Measurements from ENCODE around the gene PEPD. TPM values are rescaled to one million over a fixed set of nuclear protein-coding genes. Genes with fewer than 3 reads are reported as not detected.

The PEPD gene
- total RNA-seq, 2 experiments from 2014 or later: 29.3 to 30.6 TPM

DNA sequence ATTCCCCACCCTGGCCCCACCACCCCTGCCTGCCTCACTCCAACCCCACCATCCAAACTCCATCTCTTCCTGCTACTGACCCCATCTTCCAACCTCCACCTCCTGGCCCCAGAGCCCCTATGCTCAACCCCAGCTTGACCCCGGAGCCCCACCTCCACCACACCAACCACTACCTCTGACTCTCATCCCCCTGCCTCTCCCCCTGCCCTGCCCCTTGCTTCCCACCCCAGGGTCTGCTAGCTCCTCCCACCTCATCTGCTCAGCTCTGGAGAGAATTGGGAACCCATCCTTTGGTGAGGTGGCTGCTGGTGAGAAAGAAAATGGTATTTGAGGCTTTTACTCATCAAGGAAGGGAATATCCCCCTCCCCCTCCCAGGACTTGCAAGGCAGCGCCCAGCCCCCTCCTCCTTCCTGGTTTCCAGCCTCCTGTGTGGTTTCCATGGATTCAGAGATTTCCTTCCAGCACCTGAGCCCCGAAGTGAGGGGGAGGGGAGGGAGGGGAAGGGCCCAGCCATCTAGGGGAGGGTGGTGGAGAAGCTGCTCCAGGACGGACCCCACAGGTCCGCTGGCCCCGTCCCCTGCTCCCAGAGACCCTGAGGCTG, 11.4 kb upstream of the PEPD start:
- ChIA-PET CTCF (no interaction called here), POLR2A (no interaction called here)
- no peaks in the 10 kb centered on the region for H3K9me3 Mint-ChIP-seq
- H3K4me1 Mint-ChIP-seq (ENCODE audit: low read depth): no peaks in the 10 kb centered on the region
- peaks cover 12% of the 10 kb centered on the region for H3K27me3 Mint-ChIP-seq
- no peaks in the 10 kb centered on the region for H3K36me3 Mint-ChIP-seq
- intact Hi-C loops (cut with micrococcal nuclease): no loop called here
- no peak overlapping the region for H3K27ac Mint-ChIP-seq
- no peak overlapping the region for H3K4me3 Mint-ChIP-seq
- DNase-seq: no peak

DNA sequence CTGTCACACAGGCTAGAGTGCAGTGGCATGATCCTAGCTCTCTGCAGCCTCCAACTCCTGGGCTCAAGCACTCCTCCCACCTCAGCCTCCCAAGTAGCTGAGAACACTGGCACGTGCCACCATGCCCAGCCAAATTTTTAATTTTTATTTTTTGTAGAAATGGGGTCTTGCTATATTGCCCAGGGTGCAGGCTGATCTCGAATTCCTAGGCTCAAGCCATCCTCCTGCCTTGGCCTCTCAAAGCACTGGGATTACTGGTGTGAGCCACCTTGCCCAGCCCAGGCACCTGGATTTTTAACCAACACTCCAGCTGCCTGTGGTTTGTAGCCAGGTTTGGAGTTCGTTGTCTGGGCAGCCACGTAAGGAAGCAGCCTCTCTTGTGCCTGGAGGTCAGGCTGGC, 9.3 kb upstream of the PEPD start:
- no peaks in the 10 kb centered on the region for H3K4me1 Mint-ChIP-seq (ENCODE audit: low read depth)
- POLR2A ChIA-PET: interaction anchor here (0.6 kb wide), 1 partner anchor 499 kb away, joined by 3 read pairs; no protein-coding TSS in a partner anchor
- H3K27ac Mint-ChIP-seq: no peak overlapping the region
- H3K27me3 Mint-ChIP-seq: peaks cover 11% of the 10 kb centered on the region
- no peak for DNase-seq
- intact Hi-C loops (cut with micrococcal nuclease): no loop called here
- H3K36me3 Mint-ChIP-seq: no peaks in the 10 kb centered on the region
- H3K4me3 Mint-ChIP-seq: no peak overlapping the region
- H3K9me3 Mint-ChIP-seq: no peaks in the 10 kb centered on the region
- CTCF ChIA-PET: no interaction called here

DNA sequence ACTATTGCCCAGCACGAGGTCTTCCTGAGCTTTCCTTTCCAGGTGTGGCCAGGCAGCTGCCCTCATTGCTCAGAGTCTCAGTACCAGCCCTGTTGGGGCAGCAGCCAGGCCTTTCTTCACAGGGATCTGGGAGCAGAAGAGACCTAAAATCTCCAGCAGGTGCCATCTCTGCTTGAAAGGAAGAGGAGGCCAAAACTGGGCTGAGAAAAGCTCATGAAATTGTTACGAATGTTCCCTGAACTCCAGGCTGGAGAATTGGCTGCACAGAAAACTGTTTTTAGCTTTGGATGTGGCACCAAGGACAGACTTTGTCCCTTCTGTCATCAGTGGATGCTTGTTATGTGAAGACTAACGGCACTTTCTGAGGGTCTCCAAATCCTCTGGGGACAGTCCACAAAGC, 8.7 kb upstream of the PEPD start:
- no peak overlapping the region for H3K27ac Mint-ChIP-seq
- H3K4me3 Mint-ChIP-seq: no peak overlapping the region
- ChIA-PET CTCF (no interaction called here), POLR2A (no interaction called here)
- no peaks in the 10 kb centered on the region for H3K36me3 Mint-ChIP-seq
- H3K9me3 Mint-ChIP-seq: no peaks in the 10 kb centered on the region
- intact Hi-C loops (cut with micrococcal nuclease): no loop called here
- peaks cover 9% of the 10 kb centered on the region for H3K27me3 Mint-ChIP-seq
- H3K4me1 Mint-ChIP-seq (ENCODE audit: low read depth): no peaks in the 10 kb centered on the region
- no peak for DNase-seq

DNA sequence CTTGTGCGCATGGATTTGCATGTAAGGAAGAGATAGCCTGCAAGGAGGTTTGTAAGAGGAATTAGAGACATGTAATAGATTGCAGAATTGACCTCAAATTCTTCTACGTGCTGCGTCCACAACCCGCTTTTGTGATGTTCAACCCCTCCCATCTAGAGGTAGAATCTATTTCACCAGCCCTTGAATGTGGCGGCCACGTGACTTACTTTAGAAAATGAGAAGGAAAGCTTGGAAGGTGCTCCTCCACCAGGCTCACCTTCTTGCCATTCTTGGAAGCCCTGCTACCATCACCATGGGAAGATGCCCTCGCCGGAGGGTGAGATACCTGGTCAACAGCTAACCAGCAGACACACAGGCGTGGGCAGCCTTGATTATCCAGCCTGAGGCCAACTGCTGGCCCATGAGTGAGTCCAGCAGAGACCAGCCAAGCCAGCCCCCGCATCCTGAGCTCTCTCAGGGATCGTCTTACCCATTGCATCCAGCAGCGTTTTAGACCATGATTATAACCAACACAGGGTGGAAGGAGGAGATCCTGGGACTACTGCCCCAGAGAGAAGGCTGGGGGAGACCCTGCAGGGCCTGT, 7.6 kb upstream of the PEPD start:
- peaks cover 6% of the 10 kb centered on the region for H3K27me3 Mint-ChIP-seq
- no peaks in the 10 kb centered on the region for H3K4me1 Mint-ChIP-seq (ENCODE audit: low read depth)
- intact Hi-C loops (cut with micrococcal nuclease): no loop called here
- DNase-seq: no peak
- no peaks in the 10 kb centered on the region for H3K9me3 Mint-ChIP-seq
- POLR2A ChIA-PET: no interaction called here
- no peaks in the 10 kb centered on the region for H3K36me3 Mint-ChIP-seq
- CTCF ChIA-PET: no interaction called here
- H3K4me3 Mint-ChIP-seq: no peak overlapping the region
- H3K27ac Mint-ChIP-seq: no peak overlapping the region

DNA sequence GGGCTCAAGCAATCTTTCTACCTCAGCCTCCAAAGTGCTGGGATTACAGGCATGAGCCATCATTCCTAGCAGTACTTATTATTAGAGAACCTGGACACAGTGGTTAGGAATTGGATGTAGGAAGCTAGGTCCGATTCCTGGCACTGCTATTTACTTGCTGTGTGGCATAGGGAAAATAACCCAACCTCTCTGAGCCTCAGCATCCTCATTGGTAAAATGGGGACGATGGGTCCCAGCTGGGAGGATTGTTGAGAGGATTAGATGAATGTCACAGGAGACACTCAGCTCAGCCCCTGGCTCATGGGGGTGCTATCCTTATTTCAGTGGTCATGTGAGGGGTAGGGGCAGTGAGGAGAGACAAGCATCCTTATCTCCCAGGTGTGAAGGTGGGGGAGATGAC, 6.8 kb upstream of the PEPD start:
- Mint-ChIP-seq H3K4me3 (no peak overlapping the region), H3K9me3 (no peaks in the 10 kb centered on the region), H3K36me3 (no peaks in the 10 kb centered on the region), H3K27ac (no peak overlapping the region), H3K27me3 (peaks cover 5% of the 10 kb centered on the region), H3K4me1 (ENCODE audit: low read depth) (no peaks in the 10 kb centered on the region)
- intact Hi-C loops (cut with micrococcal nuclease): no loop called here
- ChIA-PET POLR2A (no interaction called here), CTCF (no interaction called here)
- no peak for DNase-seq

DNA sequence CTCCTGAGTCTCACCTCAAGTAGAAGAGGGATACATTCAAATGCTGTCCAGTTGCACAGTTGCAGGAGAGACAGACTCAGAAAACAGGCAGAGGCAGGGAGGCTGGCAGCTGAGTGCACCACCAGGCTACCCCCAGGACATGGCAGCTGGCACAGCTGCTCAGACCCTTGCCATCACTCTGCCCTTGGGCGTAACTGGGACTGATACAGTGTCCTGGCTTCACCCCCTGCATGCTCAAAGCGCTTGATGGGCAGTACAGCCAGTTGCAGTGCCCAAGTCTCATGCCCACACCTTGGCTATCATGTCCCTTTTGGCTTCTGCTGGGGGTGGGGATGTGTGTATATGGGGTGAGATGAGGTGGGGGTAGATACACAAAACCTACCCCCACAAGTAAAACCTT, 5.5 kb upstream of the PEPD start:
- Mint-ChIP-seq H3K4me1 (ENCODE audit: low read depth) (peaks cover 3% of the 10 kb centered on the region), H3K36me3 (no peaks in the 10 kb centered on the region), H3K4me3 (no peak overlapping the region), H3K9me3 (no peaks in the 10 kb centered on the region), H3K27ac (no peak overlapping the region), H3K27me3 (peaks cover 5% of the 10 kb centered on the region)
- intact Hi-C loops (cut with micrococcal nuclease): no loop called here
- POLR2A ChIA-PET: no interaction called here
- DNase-seq: no peak
- CTCF ChIA-PET: no interaction called here

DNA sequence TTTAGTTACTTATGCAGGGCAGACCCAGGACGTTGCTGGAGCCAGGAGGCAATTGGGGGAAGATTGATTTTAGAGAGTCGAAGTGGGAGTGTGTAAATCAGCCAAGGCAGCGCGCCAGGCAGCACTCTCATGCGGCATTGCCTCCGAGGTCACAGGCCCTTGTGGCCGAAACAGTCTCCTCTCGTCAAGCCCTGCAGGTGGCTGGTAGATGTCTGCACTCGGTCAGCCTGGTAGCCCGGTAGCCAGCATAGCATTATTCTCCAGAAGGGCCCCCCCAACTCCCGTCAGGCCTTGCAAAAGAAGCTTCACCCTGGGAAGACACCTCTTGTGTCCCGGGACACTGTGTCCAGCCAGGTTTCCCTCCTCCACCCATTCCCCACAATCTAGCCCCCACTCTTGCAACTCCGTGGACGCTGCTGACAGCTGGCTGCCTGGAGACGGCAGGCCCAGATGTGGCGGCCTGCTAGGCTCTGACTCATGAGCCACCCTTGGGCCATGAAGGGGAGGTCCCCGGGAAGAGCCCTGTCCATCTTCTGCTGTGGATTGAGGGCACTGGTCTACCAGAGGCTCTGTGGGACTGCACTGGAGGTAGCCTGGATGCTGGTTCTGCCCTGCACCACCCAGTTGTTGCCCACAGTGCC, 2.6 kb upstream of the PEPD start:
- H3K27ac Mint-ChIP-seq: no peak overlapping the region
- no peak overlapping the region for H3K4me3 Mint-ChIP-seq
- no peaks in the 10 kb centered on the region for H3K9me3 Mint-ChIP-seq
- peaks cover 16% of the 10 kb centered on the region for H3K4me1 Mint-ChIP-seq (ENCODE audit: low read depth)
- no peaks in the 10 kb centered on the region for H3K27me3 Mint-ChIP-seq
- H3K36me3 Mint-ChIP-seq: no peaks in the 10 kb centered on the region
- ChIA-PET CTCF (no interaction called here), POLR2A (no interaction called here)
- intact Hi-C loops (cut with micrococcal nuclease): loop anchor here (5.0 kb wide), 1 partner anchor 552 kb away; the partner anchor contains the start of genes CEP89 and FAAP24
- DNase-seq: no peak

DNA sequence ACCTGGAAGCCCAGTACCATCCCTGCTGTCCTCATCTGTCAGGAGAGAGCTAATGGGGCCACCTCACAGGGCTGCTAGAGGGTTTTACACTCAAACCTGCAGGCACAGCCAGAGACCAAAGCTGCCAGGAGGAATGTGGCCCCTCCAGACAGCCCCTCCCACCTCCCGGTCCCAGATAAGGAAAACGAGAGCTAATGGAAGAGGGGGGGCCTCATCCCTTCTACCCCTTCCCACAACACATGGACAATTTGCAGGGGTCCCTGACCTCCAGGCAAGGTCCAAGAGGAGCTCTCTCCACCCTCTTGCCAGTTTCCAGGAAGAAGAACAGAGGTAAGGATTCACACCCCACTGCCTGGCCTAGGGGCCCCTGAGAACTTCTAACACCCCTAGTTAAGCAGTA, 1.6 kb upstream of the PEPD start:
- peaks cover 19% of the 10 kb centered on the region for H3K4me1 Mint-ChIP-seq (ENCODE audit: low read depth)
- intact Hi-C loops (cut with micrococcal nuclease): loop anchor here (5.0 kb wide), 1 partner anchor 551 kb away; the partner anchor contains the start of genes CEP89 and FAAP24
- DNase-seq: no peak
- no peaks in the 10 kb centered on the region for H3K27me3 Mint-ChIP-seq
- H3K27ac Mint-ChIP-seq: no peak overlapping the region
- H3K9me3 Mint-ChIP-seq: no peaks in the 10 kb centered on the region
- no peak overlapping the region for H3K4me3 Mint-ChIP-seq
- CTCF ChIA-PET: no interaction called here
- POLR2A ChIA-PET: no interaction called here
- H3K36me3 Mint-ChIP-seq: no peaks in the 10 kb centered on the region

DNA sequence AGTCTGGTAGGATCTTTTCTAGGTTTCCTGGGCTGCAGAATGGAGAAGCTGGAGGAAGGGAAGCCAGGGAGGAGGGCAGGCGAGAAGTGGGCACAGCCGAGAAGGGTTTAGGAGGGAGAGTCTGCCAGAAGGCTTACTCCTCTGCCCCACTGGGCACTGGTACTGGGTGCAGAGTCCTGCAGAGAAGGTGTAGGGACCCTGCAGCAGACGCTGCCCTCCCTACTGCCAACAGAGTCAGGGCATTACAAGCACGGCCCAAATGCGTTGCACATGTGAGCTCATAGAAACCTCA, 726 bp upstream of the PEPD start:
- intact Hi-C loops (cut with micrococcal nuclease): loop anchor here (5.0 kb wide), 1 partner anchor 550 kb away; the partner anchor contains the start of genes CEP89 and FAAP24
- POLR2A ChIA-PET: no interaction called here
- CTCF ChIA-PET: interaction anchor here (1.0 kb wide), 1 partner anchor 116 kb away, joined by 4 read pairs; no protein-coding TSS in a partner anchor
- DNase-seq: no peak
- Mint-ChIP-seq H3K9me3 (no peaks in the 10 kb centered on the region), H3K27ac (no peak overlapping the region), H3K36me3 (no peaks in the 10 kb centered on the region), H3K4me1 (ENCODE audit: low read depth) (peaks cover 19% of the 10 kb centered on the region), H3K27me3 (no peaks in the 10 kb centered on the region), H3K4me3 (peak overlapping the region; percentile 81)

DNA sequence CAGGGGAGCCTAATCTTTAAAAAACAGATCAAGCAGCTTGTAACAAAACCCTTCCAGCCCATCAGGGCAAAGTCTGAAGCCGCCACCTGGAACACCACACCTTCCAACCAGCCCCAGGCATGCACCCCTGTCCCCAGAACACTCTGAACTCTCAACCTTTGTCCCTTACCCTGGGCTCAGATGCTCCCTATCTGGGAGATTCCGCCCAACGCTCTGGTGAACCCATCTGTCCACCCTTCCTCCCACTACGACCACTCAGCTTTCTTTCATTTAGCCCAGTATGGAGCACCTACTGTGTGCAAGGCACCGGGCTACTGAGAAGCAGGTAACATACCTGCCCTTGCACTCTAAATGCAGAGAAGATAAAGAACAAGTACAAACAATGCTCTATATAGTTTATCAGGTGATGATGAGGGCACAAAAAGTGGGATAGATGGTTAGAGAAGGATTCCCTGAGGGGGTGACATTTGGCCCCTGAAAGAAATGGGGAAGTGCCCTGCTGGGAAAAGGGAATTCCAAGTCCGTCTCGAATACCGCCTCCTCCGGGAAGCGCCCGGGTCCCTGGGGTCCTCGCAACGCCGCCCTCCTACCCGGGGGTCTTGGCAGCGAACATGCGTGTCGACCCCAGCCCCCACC, 629 bp downstream of the PEPD start:
- POLR2A ChIA-PET: interaction anchor here (1.0 to 1.1 kb wide), 2 partner anchors 21 to 276 kb away, joined by 3 read pairs; partner anchors contain the start of gene KCTD15
- no peak overlapping the region for H3K27ac Mint-ChIP-seq
- intact Hi-C loops (cut with micrococcal nuclease): loop anchor here (2.0 to 5.0 kb wide), 2 partner anchors 344 to 549 kb away; partner anchors contain the start of genes CEP89 and FAAP24
- H3K4me3 Mint-ChIP-seq: peak overlapping the region; percentile 81
- no peaks in the 10 kb centered on the region for H3K36me3 Mint-ChIP-seq
- no peaks in the 10 kb centered on the region for H3K9me3 Mint-ChIP-seq
- DNase-seq: no peak
- peaks cover 23% of the 10 kb centered on the region for H3K4me1 Mint-ChIP-seq (ENCODE audit: low read depth)
- CTCF ChIA-PET: interaction anchor here (0.8 kb wide), 1 partner anchor 257 kb away, joined by 4 read pairs; no protein-coding TSS in a partner anchor
- H3K27me3 Mint-ChIP-seq: no peaks in the 10 kb centered on the region

DNA sequence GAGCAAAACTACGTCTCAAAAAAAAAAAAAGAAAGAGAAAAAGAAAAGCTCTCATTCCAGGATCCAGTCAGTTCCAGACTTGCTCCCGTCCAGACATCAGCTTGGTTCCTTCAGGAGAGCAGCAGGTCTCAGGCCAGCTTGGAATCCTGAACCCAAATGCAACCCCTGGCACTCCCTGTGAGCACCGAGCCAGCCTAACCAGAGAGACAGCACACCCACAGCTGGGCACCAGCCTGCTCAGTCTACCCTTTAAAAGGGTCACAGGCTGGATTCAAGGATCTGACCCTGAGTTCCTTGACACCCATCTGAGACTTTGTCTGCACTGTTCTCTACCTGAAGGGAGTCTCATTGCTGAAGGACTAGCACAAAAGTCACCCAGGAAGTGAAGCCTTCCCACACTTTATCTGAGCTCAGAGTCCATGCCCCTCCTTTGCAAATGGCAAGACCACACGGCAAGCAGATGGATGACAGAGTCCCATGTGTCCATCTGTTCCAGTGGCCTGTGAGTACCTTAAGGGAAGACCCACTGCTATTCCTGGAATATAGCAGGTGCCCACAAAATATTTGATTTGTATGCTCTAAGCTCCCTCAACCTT, 1.4 kb downstream of the PEPD start:
- intact Hi-C loops (cut with micrococcal nuclease): loop anchor here (2.0 to 5.0 kb wide), 2 partner anchors 343 to 548 kb away; partner anchors contain the start of genes CEP89 and FAAP24
- Mint-ChIP-seq H3K4me3 (peak overlapping the region; percentile 81), H3K4me1 (ENCODE audit: low read depth) (peaks cover 31% of the 10 kb centered on the region), H3K27ac (no peak overlapping the region), H3K9me3 (no peaks in the 10 kb centered on the region), H3K36me3 (no peaks in the 10 kb centered on the region), H3K27me3 (no peaks in the 10 kb centered on the region)
- ChIA-PET CTCF (interaction anchor here (0.7 kb wide), 1 partner anchor 104 kb away, joined by 3 read pairs; no protein-coding TSS in a partner anchor), POLR2A (no interaction called here)
- no peak for DNase-seq

DNA sequence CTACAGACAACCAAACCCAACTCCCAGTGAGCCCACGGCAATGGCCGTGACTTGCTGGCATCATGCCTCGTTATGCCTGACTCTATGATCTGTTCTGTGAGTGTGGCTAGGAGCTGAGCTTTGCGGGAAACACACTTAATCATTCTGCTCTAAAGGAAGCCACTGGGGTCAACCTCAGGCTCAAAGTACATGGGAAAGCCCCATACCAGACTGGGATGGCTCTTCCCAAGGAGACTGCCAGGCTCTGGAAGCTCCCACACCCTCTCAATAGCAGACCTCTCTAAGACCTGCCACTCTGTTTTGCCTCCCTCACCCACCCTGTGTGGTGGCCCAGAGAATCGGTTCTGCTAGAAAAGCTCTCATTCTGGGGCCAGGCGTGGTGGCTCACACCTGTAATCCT, 2.2 kb downstream of the PEPD start:
- no peaks in the 10 kb centered on the region for H3K36me3 Mint-ChIP-seq
- no peaks in the 10 kb centered on the region for H3K27me3 Mint-ChIP-seq
- H3K27ac Mint-ChIP-seq: no peak overlapping the region
- ChIA-PET POLR2A (no interaction called here), CTCF (interaction anchor here (0.7 kb wide), 1 partner anchor 103 kb away, joined by 3 read pairs; no protein-coding TSS in a partner anchor)
- intact Hi-C loops (cut with micrococcal nuclease): no loop called here
- no peak overlapping the region for H3K4me3 Mint-ChIP-seq
- no peaks in the 10 kb centered on the region for H3K9me3 Mint-ChIP-seq
- peaks cover 37% of the 10 kb centered on the region for H3K4me1 Mint-ChIP-seq (ENCODE audit: low read depth)
- DNase-seq: no peak
